NCI-H187 (cell line): ENCODE data around the gene CEP192.
"Not testable (repeated sequence)": the region's sequence is repeated elsewhere in the genome, so short reads cannot be mapped to it uniquely, and the experiment has no call there.

Experiments used
- DNase-seq, 2 experiments: peaks; one replicate each; lab custom pipeline; 2025; lab: John Stamatoyannopoulos, UW

CEP192 gene, protein sequence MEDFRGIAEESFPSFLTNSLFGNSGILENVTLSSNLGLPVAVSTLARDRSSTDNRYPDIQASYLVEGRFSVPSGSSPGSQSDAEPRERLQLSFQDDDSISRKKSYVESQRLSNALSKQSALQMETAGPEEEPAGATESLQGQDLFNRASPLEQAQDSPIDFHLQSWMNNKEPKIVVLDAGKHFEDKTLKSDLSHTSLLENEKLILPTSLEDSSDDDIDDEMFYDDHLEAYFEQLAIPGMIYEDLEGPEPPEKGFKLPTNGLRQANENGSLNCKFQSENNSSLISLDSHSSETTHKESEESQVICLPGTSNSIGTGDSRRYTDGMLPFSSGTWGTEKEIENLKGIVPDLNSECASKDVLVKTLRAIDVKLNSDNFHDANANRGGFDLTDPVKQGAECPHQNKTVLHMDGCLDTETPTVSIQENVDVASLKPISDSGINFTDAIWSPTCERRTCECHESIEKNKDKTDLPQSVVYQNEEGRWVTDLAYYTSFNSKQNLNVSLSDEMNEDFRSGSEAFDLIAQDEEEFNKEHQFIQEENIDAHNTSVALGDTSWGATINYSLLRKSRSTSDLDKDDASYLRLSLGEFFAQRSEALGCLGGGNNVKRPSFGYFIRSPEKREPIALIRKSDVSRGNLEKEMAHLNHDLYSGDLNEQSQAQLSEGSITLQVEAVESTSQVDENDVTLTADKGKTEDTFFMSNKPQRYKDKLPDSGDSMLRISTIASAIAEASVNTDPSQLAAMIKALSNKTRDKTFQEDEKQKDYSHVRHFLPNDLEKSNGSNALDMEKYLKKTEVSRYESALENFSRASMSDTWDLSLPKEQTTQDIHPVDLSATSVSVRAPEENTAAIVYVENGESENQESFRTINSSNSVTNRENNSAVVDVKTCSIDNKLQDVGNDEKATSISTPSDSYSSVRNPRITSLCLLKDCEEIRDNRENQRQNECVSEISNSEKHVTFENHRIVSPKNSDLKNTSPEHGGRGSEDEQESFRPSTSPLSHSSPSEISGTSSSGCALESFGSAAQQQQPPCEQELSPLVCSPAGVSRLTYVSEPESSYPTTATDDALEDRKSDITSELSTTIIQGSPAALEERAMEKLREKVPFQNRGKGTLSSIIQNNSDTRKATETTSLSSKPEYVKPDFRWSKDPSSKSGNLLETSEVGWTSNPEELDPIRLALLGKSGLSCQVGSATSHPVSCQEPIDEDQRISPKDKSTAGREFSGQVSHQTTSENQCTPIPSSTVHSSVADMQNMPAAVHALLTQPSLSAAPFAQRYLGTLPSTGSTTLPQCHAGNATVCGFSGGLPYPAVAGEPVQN (N-terminal part only)

DNA sequence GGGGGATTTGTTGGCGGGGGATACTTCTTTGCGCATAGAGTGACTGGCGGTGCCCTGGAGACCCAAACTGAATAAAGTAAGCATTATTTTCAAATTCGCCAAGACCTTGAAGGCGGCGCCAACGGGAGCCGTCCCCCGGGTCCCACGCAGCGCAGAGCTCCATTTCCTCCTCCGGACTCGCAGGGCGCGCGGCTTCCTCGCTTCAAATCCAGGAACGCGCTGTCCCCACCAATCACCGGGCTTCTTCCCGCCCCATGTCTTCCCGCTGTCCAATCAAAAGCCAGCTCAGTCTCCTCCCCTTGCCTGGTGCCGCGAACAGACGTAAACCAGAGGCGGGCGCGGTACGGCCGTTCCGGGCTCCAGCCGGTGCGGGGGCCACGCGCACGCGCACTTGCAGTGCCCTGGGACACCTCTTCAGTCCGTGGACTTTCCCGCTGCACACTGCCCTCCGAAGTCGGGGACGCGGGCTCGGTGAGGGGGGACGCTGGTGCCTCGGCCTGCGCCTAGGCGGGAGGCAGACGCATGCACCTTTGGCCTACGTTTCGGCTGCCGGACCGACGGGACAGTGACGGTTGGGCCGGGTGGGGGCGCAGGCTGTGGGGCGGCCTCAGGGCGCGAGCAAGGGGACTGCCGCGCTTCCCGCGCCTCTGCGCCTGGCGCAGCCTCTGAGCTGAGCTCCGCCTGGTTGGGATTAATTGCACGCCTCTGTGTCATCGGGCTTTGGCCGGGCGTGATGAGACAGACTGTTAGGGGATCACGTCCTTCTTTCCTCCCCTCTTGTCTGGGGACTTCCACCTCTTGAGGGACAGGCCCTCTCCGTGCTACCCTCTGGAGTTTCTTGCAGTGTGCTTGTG lies at the start of gene CEP192:
TSS of gene CEP192 (plus strand) at position 396 of the 854 bp plus-strand sequence. CDS start 8,063 bp downstream, outside the sequence.
- DNase-seq = peak; percentile 87 to 96

DNA sequence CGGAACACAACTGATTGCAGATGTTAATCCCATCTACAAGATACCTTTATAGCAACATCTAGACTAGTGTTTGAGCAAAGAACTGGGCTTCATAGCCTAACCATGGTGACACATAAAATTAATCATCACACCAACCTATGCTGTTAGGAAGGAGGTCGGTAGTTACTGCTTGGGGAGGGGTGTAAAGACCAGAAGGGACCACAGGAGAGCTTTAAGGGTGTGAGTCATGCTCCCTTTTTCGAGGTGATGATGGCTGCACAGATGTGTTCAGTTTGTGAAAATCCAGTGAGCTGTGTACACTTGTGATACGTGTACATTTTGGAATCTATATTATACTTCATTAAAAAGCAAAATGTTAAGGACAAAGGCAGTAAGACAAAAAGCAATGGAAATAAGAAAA lies 47.9 kb upstream of the CEP192 start:
- no peak for DNase-seq

DNA sequence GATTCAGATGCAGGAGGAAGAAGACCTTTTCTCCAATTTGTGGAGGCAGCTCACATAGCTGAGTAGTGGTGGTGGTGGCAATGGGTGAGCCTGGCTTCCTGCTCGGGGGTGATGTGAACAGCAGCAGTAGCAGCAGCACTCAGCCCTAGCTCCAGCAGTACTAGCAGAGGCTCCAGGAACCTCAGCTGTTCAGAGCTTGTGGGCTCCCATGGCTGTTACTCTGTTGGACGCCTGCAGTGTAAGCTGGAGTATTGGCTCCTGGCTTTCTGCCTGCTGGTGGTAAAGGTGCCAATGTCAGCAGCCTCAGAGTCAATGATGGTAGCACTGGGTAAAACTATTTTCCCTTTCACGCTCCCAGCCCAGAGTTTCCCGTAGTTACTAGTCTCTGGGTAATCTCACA lies 46.5 kb upstream of the CEP192 start:
- DNase-seq = no peak

DNA sequence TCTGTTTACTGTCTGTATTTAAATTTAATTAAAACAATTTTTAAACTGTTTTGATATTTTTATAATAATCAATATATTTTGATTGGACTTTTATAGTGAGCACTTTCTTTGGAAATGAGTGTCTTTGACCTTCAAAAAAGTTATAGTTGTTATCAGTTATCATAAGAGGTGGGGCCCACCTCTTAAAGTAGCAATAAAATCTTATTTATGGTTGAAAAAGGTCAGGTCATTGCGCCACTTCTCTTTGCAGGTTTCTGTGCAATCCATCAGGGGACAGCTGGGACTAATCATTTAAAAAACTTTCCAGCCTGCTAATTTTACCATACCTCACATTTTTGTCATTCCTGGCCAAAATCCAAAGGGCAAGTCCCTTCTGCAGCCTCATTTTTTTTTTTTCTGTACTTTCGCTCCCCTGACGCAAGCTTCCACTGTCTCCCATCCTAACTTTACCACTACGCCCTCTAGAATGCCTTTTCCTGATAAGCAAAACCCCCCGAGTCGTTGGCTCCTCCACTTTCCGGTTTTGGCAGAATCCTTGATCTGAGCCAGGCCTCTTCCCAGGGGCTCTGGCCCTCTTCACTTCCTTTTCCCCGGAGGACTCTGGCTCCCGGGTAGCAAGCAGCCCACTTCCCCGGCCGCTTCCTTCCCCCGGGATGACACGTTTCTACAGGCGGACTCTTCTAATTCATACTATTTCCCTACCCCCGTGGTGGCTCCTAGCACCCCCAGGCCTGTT lies 44.4 kb upstream of the CEP192 start:
- no peak for DNase-seq

DNA sequence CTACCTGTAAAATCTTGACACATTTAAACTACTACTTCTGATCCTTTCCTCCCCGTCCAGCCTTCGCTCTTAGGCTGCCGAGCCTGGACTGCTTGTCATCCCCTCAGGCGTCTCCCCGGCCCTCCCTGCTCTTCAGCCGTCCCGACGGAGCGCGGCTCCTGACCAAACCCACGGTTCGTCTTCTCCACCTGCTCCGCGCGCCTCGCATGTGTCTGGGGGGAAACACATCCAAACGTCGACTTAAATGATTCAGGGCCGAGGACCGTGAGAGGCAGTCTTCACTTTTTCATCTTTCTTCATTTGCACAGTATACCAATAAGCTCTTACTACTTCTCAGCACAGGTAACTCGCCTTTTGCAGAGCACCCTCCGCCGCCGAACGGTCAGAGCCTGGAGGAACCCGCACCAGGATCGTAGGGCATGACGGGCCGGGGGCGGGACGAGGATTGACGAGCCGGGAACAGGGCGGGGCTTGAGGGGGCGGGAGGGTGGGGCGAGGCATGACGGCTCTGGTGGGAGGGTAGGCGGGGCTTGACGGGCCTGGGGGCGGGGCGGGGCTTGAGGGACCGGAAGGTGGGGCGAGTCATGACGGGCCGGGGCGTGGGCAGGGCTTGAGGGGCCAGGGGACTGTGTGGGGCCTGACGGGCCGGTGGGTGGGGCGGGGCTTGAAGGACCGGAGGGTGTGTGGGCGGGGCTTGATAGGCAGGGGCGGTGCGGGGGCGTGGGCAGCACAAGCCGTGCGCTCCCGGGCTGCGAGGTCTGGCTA lies 43.7 kb upstream of the CEP192 start, which contains the start of gene SEH1L:
TSS of gene SEH1L (plus strand) at position 727 of the 765 bp plus-strand sequence. CDS start 111 bp downstream, outside the sequence.
- DNase-seq = peak; percentile 83 to 97

DNA sequence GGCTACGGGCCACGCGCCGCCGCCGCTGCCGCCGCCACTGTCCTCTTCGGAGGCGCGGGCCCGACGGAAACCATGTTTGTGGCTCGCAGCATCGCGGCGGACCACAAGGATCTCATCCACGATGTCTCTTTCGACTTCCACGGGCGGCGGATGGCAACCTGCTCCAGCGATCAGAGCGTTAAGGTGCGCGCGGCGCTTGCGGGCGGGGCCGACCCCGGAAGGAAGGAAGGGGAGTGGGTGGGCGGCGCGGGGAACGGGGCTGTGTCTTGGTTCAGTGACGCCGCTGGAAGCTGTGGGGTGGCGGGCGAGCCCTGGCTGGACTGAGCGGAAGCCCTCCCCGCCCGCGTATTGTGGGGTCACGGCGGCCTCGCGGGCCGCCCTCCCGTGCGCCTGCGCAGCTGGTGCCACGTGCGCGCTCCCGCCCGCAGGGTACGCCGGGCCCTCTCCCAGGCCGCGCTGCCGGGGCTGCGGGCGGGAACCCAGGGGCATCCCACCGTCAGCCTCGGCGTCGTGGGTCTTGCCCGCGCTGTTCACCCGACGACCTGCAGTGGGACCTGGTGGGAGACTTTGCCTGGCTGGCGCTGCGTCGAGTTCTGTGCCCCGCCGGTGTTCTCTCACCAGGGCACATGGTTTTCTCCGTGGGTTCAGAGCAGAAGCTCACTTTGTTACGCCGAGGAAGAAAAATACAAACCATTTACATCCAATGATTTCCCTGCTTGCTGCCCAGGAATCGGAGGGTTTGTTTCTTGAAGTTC lies 42.9 kb upstream of the CEP192 start:
- DNase-seq = peak; percentile 66 to 80

DNA sequence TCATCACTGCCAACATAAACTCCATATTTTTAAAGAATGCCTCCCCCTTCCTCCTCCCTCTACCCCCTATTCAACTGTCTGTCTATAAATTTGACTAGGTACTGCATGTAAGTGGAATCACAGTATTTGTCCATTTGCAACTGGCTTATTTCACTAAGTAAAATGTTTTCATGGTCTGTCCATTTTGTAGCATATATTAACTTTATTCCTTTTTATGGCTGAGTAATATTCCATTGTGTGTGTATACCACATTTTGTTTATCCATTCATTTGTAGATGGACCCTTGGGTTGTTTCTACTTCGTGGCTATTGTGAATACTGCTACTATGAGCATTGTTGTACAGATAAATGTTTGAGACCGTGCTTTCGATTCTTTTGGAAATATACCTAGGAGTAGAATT lies 32.7 kb upstream of the CEP192 start:
- no peak for DNase-seq

DNA sequence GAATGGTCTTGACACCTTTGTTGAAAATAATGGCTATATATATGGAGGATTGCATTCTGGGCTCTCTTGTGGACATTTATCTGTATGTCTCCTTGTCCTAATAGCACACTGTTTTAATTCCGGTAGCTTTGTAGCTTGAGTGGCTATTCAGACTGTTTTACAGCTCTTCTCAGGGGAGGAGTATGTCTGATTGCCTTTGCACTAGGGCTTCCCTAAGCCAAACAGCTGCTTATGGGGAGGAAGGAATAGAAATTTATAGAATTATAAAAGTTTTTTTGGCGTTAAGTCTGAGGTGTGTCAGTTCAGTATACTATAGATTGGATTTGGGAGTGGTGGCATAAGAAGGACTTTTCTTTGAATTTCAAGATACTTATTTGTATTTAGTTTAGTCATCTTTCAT lies 30.8 kb upstream of the CEP192 start:
- DNase-seq = no peak

DNA sequence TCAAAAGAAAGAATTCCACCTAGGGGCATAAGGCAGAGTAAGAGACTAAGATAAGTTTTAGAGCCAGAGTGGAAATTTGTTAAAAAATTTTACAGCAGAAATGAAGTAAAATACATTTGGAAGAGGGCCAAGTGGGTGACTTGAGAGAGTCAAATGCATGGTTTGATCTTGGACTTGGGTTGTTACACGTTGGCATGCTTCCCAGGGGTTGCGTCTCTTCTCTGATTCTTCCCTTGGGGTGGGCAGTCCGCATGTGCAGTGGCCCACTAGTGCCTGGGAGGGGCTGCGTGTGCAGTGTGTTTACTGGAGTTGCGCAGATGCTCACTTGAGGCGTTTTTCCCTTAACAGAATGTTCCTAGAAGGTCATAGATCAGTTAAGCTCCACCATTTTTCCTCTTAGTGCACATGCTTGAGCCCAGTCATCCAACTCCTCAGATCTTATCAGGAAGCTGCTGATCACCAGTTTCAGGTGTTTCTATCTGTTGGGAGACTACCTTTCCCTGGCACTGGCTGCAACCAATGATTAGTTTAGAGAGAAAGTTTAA lies 30.2 kb upstream of the CEP192 start:
- no peak for DNase-seq

DNA sequence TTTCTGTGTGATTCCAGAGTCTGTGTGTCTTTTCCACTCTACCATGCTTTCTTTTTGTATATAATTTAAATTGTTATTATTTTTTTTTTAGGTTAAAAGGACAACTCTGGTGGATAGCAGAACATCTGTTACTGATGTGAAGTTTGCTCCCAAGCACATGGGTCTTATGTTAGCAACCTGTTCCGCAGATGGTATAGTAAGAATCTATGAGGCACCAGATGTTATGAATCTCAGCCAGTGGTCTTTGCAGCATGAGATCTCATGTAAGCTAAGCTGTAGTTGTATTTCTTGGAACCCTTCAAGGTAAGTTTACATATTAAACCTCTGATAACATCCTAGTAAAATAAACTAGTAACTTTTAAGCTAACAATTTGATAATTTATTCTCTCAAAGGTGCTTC lies 28.1 kb upstream of the CEP192 start:
- no peak for DNase-seq

DNA sequence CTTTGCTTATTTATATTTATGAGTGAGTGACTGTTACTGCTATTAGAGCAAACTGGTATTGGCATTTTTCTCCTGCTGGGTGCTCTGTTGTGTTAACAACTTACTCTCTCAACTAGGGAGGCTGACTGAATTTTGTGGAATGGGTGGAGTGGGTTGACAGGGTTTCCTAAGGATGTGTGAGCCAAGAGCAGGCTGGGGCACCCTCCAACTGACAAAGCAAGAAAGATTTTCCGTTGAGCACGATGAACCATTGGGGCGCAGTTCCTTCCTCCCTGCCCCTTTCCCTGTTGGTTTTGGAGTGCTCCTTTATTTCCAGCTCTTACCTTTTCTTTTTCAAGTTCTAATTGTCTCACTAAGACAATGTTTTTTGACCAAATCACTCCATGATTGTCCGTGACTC lies 23.0 kb upstream of the CEP192 start:
- DNase-seq = no peak

DNA sequence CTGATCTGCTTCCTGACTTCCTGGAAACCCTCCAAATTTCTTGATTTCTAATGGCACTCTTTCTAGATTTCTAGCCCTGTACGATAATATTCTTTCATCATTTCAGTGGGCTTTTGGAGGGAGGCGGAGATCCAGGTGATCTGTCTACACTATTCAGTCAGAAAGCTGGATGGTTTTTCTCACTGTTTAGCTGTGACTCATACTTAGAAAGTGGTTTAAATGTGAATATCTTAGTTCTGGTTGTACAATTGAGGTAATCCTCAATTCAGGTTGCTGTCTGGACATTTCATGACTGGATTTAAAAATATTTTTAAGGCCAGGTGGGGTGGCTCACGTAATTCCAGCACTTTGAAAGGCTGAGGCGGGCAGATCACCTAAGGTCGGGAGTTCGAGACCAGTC lies 22.5 kb upstream of the CEP192 start:
- no peak for DNase-seq

DNA sequence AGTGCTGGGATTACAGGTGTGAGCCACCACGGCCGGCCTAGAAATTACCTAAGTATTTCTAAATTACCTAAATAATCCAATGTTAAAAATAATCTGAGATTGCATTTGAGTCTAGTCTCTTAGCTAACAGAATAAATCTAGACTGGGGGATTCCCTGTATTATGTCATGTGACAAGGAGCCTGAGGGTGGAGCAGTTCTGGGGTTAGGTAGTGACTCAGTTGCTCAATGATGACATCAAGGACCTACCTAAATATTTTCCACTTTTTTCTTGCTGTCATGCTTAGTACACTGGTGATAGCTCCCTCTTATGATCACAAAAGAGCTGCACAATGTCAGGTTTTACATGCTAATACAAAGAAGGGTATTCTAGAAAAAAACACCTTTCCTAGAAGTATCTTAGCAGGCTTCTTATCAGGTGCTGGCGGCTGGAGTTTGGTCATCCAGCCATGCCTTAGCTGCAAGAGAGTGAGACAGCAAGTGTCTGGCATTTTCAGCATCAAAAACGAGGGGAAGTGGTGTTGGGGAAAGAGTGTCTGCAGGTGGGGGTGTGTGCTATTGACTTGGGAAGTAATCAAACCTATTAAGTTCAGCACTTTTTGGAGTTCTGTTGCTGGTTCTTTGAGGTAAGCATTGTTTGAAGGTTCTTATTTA lies 17.5 kb upstream of the CEP192 start:
- DNase-seq = no peak

DNA sequence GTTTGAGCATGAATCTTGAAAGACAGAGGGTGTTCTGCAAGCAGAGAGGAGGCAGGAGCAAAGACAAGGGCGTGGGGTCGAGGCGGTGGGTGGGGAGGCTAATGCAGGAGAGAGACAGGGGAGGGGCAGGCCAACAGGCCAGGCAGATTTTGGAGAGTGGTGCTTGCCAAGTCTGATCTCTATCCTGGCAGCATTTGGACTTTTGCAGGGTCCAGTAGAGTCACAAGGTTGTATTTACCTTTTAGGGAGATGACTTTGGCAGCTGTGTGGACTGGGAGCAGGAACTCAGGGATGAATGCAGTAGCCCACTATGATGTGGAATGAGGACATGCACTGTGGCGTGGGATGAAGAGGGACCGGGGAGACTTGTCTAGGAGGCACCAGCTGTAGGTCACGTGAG lies 15.7 kb upstream of the CEP192 start:
- no peak for DNase-seq

DNA sequence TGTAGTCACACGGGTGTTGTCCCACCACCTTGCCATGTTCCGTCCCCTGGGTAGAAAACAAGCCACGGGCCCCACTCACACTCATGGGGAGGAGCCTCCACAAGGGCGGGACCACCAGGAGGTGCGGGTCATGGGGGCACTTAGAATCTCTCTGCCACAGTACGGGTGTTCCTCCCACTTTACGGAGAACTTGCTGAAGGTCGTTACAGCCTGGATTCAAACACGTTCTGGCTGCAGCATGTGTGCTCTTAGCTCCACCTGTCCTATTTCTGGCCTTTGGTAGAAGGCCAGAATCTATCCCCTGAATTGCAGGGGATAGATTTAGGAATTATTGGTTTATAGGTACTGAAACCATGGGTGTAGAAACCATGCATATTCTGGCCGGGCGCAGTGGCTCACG lies 14.9 kb upstream of the CEP192 start:
- DNase-seq = no peak

DNA sequence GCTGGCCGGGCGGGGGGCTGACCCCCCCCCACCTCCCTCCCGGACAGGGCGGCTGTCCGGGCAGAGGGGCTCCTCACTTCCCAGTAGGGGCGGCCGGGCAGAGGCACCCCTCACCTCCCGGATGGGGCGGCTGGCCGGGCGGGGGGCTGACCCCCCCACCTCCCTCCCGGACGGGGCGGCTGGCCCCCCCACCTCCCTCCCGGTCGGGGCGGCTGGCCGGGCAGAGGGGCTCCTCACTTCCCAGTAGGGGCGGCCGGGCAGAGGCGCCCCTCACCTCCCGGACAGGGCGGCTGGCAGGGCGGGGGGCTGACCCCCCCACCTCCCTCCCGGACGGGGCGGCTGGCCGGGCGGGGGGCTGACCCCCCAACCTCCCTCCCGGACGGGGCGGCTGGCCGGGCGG lies 11.1 kb upstream of the CEP192 start:
- not testable (repeated sequence) for DNase-seq

DNA sequence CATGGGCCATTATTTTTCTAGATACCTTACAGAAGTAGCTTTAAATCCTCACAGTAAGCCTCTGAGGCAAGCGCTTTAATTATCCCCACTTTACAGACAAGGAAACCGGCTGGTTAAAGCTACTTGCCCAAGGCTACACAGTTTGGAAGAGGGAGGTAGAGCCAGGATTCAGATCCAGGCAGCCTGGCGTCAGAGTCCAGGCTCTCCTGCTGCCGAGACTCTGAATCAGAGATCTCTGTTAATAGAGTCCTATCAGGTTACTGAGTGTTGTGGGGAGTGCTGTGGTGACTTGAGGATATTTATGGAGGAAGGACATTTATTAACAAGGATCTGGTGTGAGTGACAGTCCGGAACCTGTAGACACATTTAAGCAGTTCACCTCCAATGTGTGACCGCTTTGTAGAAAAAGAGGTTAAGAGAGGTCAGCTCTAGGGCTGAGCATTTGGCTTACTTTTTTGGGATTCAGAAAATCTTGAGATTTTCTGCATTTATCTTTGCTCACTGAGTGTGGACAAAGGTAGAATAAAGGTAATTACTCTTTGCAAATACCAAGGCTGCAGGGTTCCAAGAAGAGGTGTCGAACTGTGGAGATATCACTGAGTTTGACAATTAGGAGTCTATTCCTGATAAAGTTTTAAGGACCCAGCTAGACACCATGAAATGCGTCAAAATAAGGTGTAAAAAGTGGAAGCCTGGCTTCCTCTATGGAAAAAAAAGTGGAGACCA lies 1.6 kb upstream of the CEP192 start:
- DNase-seq = peak in 1 of 2 experiments; percentile 2
